ENCODE results near the gene FAM210A.

FAM210A gene

GRCh38 chr18:13620818-13621445, 105.4 kb downstream of the FAM210A start:
- TF ChIP-seq, protein P1, sequence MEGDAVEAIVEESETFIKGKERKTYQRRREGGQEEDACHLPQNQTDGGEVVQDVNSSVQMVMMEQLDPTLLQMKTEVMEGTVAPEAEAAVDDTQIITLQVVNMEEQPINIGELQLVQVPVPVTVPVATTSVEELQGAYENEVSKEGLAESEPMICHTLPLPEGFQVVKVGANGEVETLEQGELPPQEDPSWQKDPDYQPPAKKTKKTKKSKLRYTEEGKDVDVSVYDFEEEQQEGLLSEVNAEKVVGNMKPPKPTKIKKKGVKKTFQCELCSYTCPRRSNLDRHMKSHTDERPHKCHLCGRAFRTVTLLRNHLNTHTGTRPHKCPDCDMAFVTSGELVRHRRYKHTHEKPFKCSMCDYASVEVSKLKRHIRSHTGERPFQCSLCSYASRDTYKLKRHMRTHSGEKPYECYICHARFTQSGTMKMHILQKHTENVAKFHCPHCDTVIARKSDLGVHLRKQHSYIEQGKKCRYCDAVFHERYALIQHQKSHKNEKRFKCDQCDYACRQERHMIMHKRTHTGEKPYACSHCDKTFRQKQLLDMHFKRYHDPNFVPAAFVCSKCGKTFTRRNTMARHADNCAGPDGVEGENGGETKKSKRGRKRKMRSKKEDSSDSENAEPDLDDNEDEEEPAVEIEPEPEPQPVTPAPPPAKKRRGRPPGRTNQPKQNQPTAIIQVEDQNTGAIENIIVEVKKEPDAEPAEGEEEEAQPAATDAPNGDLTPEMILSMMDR (IDR thresholded peaks at IDR 0.05; ENCODE audit: control insufficient read depth, extremely low read depth, insufficient read depth): no peak
- DNase-seq (ENCODE audit: low read depth): no peak
- no peak overlapping the region for H3K4me3 ChIP-seq (ENCODE audit: low read depth, low read length)

GRCh38 chr18:13620206-13620672, 106.1 kb downstream of the FAM210A start:
- TF ChIP-seq, protein P1 (IDR thresholded peaks at IDR 0.05; ENCODE audit: control insufficient read depth, extremely low read depth, insufficient read depth): no peak
- no peak for DNase-seq (ENCODE audit: low read depth)
- H3K4me3 ChIP-seq (ENCODE audit: low read depth, low read length): no peak overlapping the region

- no peak overlapping the region for H3K4me3 ChIP-seq (ENCODE audit: low read depth, low read length)
- no peak for DNase-seq (ENCODE audit: low read depth)
- TF ChIP-seq, protein P1 (IDR thresholded peaks at IDR 0.05; ENCODE audit: control insufficient read depth, extremely low read depth, insufficient read depth): no peak
Observed at GRCh38 chr18:13619505-13620205, 106.7 kb downstream of the FAM210A start.

GRCh38 chr18:13618760-13619438, 107.5 kb downstream of the FAM210A start:
- no peak overlapping the region for H3K4me3 ChIP-seq (ENCODE audit: low read depth, low read length)
- TF ChIP-seq, protein P1 (IDR thresholded peaks at IDR 0.05; ENCODE audit: control insufficient read depth, extremely low read depth, insufficient read depth): no peak

GRCh38 chr18:13617826-13618515, 108.4 kb downstream of the FAM210A start:
- TF ChIP-seq, protein P1 (IDR thresholded peaks at IDR 0.05; ENCODE audit: control insufficient read depth, extremely low read depth, insufficient read depth): no peak
- DNase-seq (ENCODE audit: low read depth): no peak
- H3K4me3 ChIP-seq (ENCODE audit: low read depth, low read length): no peak overlapping the region

More at GRCh38 chr18:13618760-13619438, 107.5 kb downstream of the FAM210A start:
- DNase-seq (ENCODE audit: low read depth): no peak

GRCh38 chr18:13616525-13617035, 109.8 kb downstream of the FAM210A start:
- DNase-seq (ENCODE audit: low read depth): no peak
- no peak overlapping the region for H3K4me3 ChIP-seq (ENCODE audit: low read depth, low read length)
- TF ChIP-seq, protein P1 (IDR thresholded peaks at IDR 0.05; ENCODE audit: control insufficient read depth, extremely low read depth, insufficient read depth): no peak
